ENCODE measurements around the gene HAUS7.

Gene HAUS7

GRCh38 chrX:153491918-153492317 is 21.5 kb upstream of the HAUS7 start:
- ChIA-PET CTCF (interaction anchor here (2.7 kb wide), 1 partner anchor 15 kb away, joined by 9 read pairs; no protein-coding TSS in a partner anchor), POLR2A (no interaction called here)
- TF ChIP-seq CTCF (IDR thresholded peaks at IDR 0.05; ENCODE audit: control extremely low read depth, extremely low read depth, low read depth, missing control alignments): no peak
- no peak for DNase-seq (ENCODE audit: extremely low spot score)

- no peak for DNase-seq (ENCODE audit: extremely low spot score)
- TF ChIP-seq CTCF (IDR thresholded peaks at IDR 0.05; ENCODE audit: control extremely low read depth, extremely low read depth, low read depth, missing control alignments): no peak
- CTCF ChIA-PET: interaction anchor here (2.7 kb wide), 1 partner anchor 15 kb away, joined by 9 read pairs; no protein-coding TSS in a partner anchor
- POLR2A ChIA-PET: no interaction called here
Measured at GRCh38 chrX:153491351-153491914, 21.1 kb upstream of the HAUS7 start.

- CTCF ChIA-PET: interaction anchor here (2.2 to 2.7 kb wide), 2 partner anchors 16 to 20 kb away, joined by 6 to 9 read pairs; partner anchors contain the start of gene HAUS7
- POLR2A ChIA-PET: no interaction called here
- TF ChIP-seq CTCF (IDR thresholded peaks at IDR 0.05; ENCODE audit: control extremely low read depth, extremely low read depth, low read depth, missing control alignments): no peak
- DNase-seq (ENCODE audit: extremely low spot score): no peak
Measured at GRCh38 chrX:153490217-153490930, 20.0 kb upstream of the HAUS7 start.

GRCh38 chrX:153488231-153488914 is 18.0 kb upstream of the HAUS7 start:
- no peak for DNase-seq (ENCODE audit: extremely low spot score)

GRCh38 chrX:153487590-153488071 is 17.3 kb upstream of the HAUS7 start:
- ChIA-PET CTCF (no interaction called here), POLR2A (no interaction called here)
- no peak for DNase-seq (ENCODE audit: extremely low spot score)
- TF ChIP-seq CTCF (IDR thresholded peaks at IDR 0.05; ENCODE audit: control extremely low read depth, extremely low read depth, low read depth, missing control alignments): no peak

More at GRCh38 chrX:153488231-153488914, 18.0 kb upstream of the HAUS7 start:
- TF ChIP-seq CTCF (IDR thresholded peaks at IDR 0.05; ENCODE audit: control extremely low read depth, extremely low read depth, low read depth, missing control alignments): no peak
- POLR2A ChIA-PET: no interaction called here
- CTCF ChIA-PET: interaction anchor here (2.2 kb wide), 1 partner anchor 18 kb away, joined by 6 read pairs; the partner anchor contains the start of gene HAUS7

- ChIA-PET POLR2A (no interaction called here), CTCF (no interaction called here)
- no peak for TF ChIP-seq CTCF (IDR thresholded peaks at IDR 0.05; ENCODE audit: control extremely low read depth, extremely low read depth, low read depth, missing control alignments)
- DNase-seq (ENCODE audit: extremely low spot score): no peak
Measured at GRCh38 chrX:153486171-153486570, 15.8 kb upstream of the HAUS7 start.

Data from GM10248 (cell line).